Natural killer cell treated with Interleukin-12 subunit alpha and Interleukin-12 subunit beta and Interleukin-15 and Interleukin-18, amount 100 ng/mL, for 72 hours (primary cell): ENCODE results near the gene HGF. TPM values are rescaled to one million over a fixed set of nuclear protein-coding genes. Genes with fewer than 3 reads are reported as not detected.

Source experiments
- ATAC-seq, 2 donors: fragments of 150-1000 bp; cut with Tn5 transposase in 1 of 2; sonication (Bioruptor Pico), chemical (Tn5 transposase) in 1 of 2; 2 replicates each; pipeline ENCODE4 v1.10.0; 2021
- DNase-seq: peaks from one replicate; pipeline ENCODE4 v3.0.0; 2022; ENCODE audit warnings: low spot score
- H3K27ac Mint-ChIP-seq, 2 donors: 1 replicate in 1 of 2; 2 replicates in 1 of 2; pipeline ENCODE4 v1.8.0; 2022; ENCODE audit warnings: mixed read lengths in 2 of 2, mild to moderate bottlenecking in 1 of 2, moderate library complexity in 1 of 2
- H3K27me3 Mint-ChIP-seq, 2 donors: 1 replicate in 1 of 2; 2 replicates in 1 of 2; pipeline ENCODE4 v1.8.0; 2022; ENCODE audit warnings: mixed read lengths in 2 of 2
- H3K36me3 Mint-ChIP-seq: one replicate; pipeline ENCODE4 v1.8.0; 2022; ENCODE audit warnings: mixed read lengths
- H3K4me1 Mint-ChIP-seq, 2 donors: 1 replicate in 1 of 2; 2 replicates in 1 of 2; pipeline ENCODE4 v1.8.0; 2022; ENCODE audit warnings: low read depth in 2 of 2, mixed read lengths in 2 of 2, mild to moderate bottlenecking in 1 of 2
- H3K4me3 Mint-ChIP-seq: one replicate; pipeline ENCODE4 v1.8.0; 2022; ENCODE audit warnings: mixed read lengths
- H3K9me3 Mint-ChIP-seq: 2 replicates; pipeline ENCODE4 v1.8.0; 2022; ENCODE audit warnings: mixed read lengths
- total RNA-seq, 2 donors: library from RNA; stranded (reverse); gene quantifications; one replicate each; pipeline ENCODE4 v1.2.3, GENCODE V29; 2022

The HGF gene
- total RNA-seq, 2 donors from 2014 or later: 0.53 TPM; not detected in 1

GRCh38 chr7:81692146-81692905, 77.5 kb downstream of the HGF start:
- ATAC-seq (no peak), DNase-seq (no peak)
- peaks cover 5% of the 10 kb centered on the region for H3K36me3 Mint-ChIP-seq
- H3K27me3 Mint-ChIP-seq: no peaks in the 10 kb centered on the region
- no peaks in the 10 kb centered on the region for H3K4me1 Mint-ChIP-seq
- no peak overlapping the region for H3K27ac Mint-ChIP-seq
- peaks cover 10% of the 10 kb centered on the region for H3K9me3 Mint-ChIP-seq
- H3K4me3 Mint-ChIP-seq: no peak overlapping the region

GRCh38 chr7:81691199-81691821, 78.5 kb downstream of the HGF start:
- ATAC-seq (no peak), DNase-seq (no peak)
- Mint-ChIP-seq H3K27me3 (no peaks in the 10 kb centered on the region), H3K27ac (no peak overlapping the region), H3K36me3 (peaks cover 5% of the 10 kb centered on the region), H3K4me1 (no peaks in the 10 kb centered on the region), H3K4me3 (no peak overlapping the region), H3K9me3 (peaks cover 10% of the 10 kb centered on the region)

- Mint-ChIP-seq H3K9me3 (peaks cover 10% of the 10 kb centered on the region), H3K27ac (no peak overlapping the region)
- no peak for ATAC-seq
Measured at GRCh38 chr7:81690688-81691087, 79.2 kb downstream of the HGF start.

GRCh38 chr7:81690251-81690650, 79.6 kb downstream of the HGF start:
- Mint-ChIP-seq H3K4me3 (no peak overlapping the region), H3K27ac (no peak overlapping the region), H3K4me1 (no peaks in the 10 kb centered on the region), H3K36me3 (peaks cover 5% of the 10 kb centered on the region), H3K27me3 (no peaks in the 10 kb centered on the region), H3K9me3 (peaks cover 11% of the 10 kb centered on the region)
- DNase-seq (peak; percentile 53), ATAC-seq (no peak)

More at GRCh38 chr7:81690688-81691087, 79.2 kb downstream of the HGF start:
- H3K4me3 Mint-ChIP-seq: no peak overlapping the region
- H3K4me1 Mint-ChIP-seq: no peaks in the 10 kb centered on the region
- no peak for DNase-seq
- H3K27me3 Mint-ChIP-seq: no peaks in the 10 kb centered on the region
- peaks cover 5% of the 10 kb centered on the region for H3K36me3 Mint-ChIP-seq

GRCh38 chr7:81688622-81689411, 81.0 kb downstream of the HGF start:
- Mint-ChIP-seq H3K27me3 (no peaks in the 10 kb centered on the region), H3K36me3 (peaks cover 5% of the 10 kb centered on the region), H3K4me1 (no peaks in the 10 kb centered on the region), H3K4me3 (no peak overlapping the region), H3K9me3 (peaks cover 14% of the 10 kb centered on the region), H3K27ac (no peak overlapping the region)
- DNase-seq: no peak
- no peak for ATAC-seq

- Mint-ChIP-seq H3K9me3 (peaks cover 8% of the 10 kb centered on the region), H3K4me1 (no peaks in the 10 kb centered on the region), H3K27me3 (no peaks in the 10 kb centered on the region), H3K4me3 (no peak overlapping the region), H3K27ac (no peak overlapping the region), H3K36me3 (peaks cover 5% of the 10 kb centered on the region)
- no peak for ATAC-seq
- DNase-seq: no peak
Measured at GRCh38 chr7:81687062-81687461, 82.8 kb downstream of the HGF start.

- no peak overlapping the region for H3K4me3 Mint-ChIP-seq
- ATAC-seq (no peak), DNase-seq (no peak)
- no peaks in the 10 kb centered on the region for H3K4me1 Mint-ChIP-seq
- peaks cover 4% of the 10 kb centered on the region for H3K9me3 Mint-ChIP-seq
- H3K27me3 Mint-ChIP-seq: no peaks in the 10 kb centered on the region
- no peak overlapping the region for H3K27ac Mint-ChIP-seq
- H3K36me3 Mint-ChIP-seq: no peaks in the 10 kb centered on the region
Measured at GRCh38 chr7:81685270-81685868, 84.5 kb downstream of the HGF start.

- no peak for ATAC-seq
- H3K27ac Mint-ChIP-seq: no peak overlapping the region
- H3K36me3 Mint-ChIP-seq: no peaks in the 10 kb centered on the region
- peaks cover 4% of the 10 kb centered on the region for H3K9me3 Mint-ChIP-seq
- no peaks in the 10 kb centered on the region for H3K4me1 Mint-ChIP-seq
- H3K27me3 Mint-ChIP-seq: no peaks in the 10 kb centered on the region
- H3K4me3 Mint-ChIP-seq: no peak overlapping the region
- DNase-seq: no peak
Measured at GRCh38 chr7:81684514-81685269, 85.2 kb downstream of the HGF start.

GRCh38 chr7:81684033-81684432, 85.8 kb downstream of the HGF start:
- Mint-ChIP-seq H3K27me3 (no peaks in the 10 kb centered on the region), H3K4me3 (no peak overlapping the region), H3K9me3 (peaks cover 4% of the 10 kb centered on the region), H3K36me3 (no peaks in the 10 kb centered on the region), H3K4me1 (no peaks in the 10 kb centered on the region), H3K27ac (no peak overlapping the region)
- ATAC-seq: no peak
- no peak for DNase-seq

- DNase-seq (no peak), ATAC-seq (no peak)
- Mint-ChIP-seq H3K36me3 (no peaks in the 10 kb centered on the region), H3K9me3 (peaks cover 4% of the 10 kb centered on the region), H3K4me3 (no peak overlapping the region), H3K27ac (no peak overlapping the region), H3K4me1 (no peaks in the 10 kb centered on the region), H3K27me3 (no peaks in the 10 kb centered on the region)
Measured at GRCh38 chr7:81682873-81683272, 87.0 kb downstream of the HGF start.

GRCh38 chr7:81680120-81680519, 89.7 kb downstream of the HGF start:
- H3K4me1 Mint-ChIP-seq: no peaks in the 10 kb centered on the region
- H3K4me3 Mint-ChIP-seq: no peak overlapping the region
- peaks cover 10% of the 10 kb centered on the region for H3K9me3 Mint-ChIP-seq
- no peaks in the 10 kb centered on the region for H3K36me3 Mint-ChIP-seq
- DNase-seq (no peak), ATAC-seq (no peak)
- H3K27me3 Mint-ChIP-seq: no peaks in the 10 kb centered on the region
- H3K27ac Mint-ChIP-seq: no peak overlapping the region

GRCh38 chr7:81676813-81677212, 93.0 kb downstream of the HGF start:
- Mint-ChIP-seq H3K9me3 (peaks cover 8% of the 10 kb centered on the region), H3K4me1 (no peaks in the 10 kb centered on the region), H3K27me3 (no peaks in the 10 kb centered on the region), H3K4me3 (no peak overlapping the region), H3K36me3 (no peaks in the 10 kb centered on the region), H3K27ac (no peak overlapping the region)
- DNase-seq (no peak), ATAC-seq (no peak)

GRCh38 chr7:81676105-81676811, 93.6 kb downstream of the HGF start:
- Mint-ChIP-seq H3K27ac (no peak overlapping the region), H3K4me3 (no peak overlapping the region), H3K4me1 (no peaks in the 10 kb centered on the region), H3K9me3 (peaks cover 8% of the 10 kb centered on the region), H3K36me3 (no peaks in the 10 kb centered on the region), H3K27me3 (no peaks in the 10 kb centered on the region)
- DNase-seq (no peak), ATAC-seq (no peak)
